GM19328 (cell line): ENCODE measurements around the gene AMPD3.

Source experiments
- ATAC-seq: cut with Tn5 transposase; IDR thresholded peaks from one replicate; pipeline ENCODE4 v1.9.1; 2021; ENCODE audit warnings: mild to moderate bottlenecking, moderate library complexity; ENCODE audit not compliant: unreplicated experiment

Gene AMPD3

DNA sequence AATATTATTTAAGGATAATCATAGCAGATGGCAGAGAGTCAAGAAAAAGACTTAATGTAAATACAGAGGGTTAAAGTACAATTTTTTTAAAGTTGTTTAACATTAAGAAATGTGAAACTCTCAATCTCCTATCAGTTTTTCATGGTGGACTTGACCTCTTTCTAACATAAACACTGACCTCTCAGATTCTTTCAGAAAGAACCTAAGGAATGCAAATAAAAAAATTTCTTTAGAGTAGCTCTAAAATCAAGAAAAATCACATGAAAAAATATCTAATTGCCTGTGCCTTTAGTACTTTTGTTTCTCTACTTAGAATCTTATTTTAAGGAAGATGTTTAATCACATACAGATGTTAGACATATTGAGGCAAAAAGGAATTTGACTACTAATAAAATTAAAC lies 73.1 kb downstream of the AMPD3 start:
- no peak for ATAC-seq

DNA sequence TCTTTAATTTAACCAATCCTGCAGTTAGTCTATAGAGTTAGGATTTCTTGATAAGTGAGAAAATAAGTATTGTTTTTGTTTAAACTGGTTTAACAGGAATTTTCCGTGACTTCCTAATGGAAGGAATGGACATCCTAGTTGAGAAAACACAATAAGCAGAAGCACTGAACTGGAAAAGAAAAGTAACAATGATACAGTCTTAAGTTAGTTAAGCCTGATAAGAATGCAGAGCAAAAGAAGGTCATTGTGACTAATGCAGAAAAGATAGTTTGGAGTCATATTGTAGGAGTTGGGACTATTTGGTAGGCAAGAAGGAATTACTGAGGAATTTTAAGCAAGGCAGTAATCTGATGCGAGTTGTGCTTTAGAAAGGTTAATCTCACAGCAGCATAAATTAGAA lies 74.2 kb downstream of the AMPD3 start:
- no peak for ATAC-seq

DNA sequence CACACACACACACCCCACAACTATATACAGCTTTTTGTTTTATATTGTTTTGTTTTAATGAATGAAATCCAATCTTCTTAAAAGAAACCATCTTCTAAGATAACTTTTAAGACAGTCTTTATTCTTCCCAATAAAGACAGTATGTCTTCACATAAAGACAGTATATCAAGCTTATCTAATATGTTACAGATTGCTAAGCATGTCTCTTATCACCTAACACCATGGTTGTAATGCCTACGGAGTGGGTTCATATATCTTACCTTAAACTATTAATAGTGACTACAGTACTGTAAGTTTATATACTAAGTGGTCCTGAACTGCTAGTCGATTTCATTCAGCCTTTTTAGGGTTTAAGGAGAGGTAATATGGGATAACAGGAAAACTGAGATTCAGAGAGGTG lies 77.5 kb downstream of the AMPD3 start:
- no peak for ATAC-seq

DNA sequence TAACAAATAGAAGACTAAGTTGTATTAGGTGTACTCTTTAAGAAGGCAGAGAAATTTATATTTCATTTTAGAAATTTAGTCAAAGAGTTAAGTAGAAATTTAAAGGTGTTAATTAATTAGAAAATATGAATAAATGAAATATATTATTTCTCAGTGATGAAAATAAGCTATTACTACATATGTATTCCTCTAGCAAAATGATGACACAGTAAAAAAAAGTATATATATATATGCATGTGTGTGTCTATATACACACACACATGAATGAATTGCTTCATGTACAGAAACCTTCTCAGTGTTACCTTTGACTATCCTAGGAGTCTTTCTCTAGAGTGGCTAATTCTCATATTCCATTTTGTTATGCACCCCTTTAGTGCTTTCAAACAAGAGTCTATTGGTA lies 78.3 kb downstream of the AMPD3 start:
- ATAC-seq: no peak

DNA sequence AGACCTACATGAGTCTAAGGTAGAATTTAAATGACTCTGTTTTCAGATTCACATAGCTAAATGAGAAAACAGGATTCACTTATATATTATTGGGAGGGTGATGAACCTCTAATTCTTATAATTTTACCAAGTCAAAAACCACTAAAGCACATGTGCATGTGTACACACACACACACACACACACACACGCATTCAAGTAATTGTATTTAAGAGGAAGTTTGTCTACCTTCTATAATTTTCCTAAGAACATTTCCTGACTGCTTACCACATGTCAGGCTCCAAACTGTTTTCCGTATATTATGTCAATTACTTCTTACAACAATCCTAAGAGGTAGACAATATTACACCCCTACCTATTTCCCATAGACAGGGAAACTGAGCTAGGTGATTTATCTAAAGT lies 79.3 kb downstream of the AMPD3 start:
- ATAC-seq: no peak

DNA sequence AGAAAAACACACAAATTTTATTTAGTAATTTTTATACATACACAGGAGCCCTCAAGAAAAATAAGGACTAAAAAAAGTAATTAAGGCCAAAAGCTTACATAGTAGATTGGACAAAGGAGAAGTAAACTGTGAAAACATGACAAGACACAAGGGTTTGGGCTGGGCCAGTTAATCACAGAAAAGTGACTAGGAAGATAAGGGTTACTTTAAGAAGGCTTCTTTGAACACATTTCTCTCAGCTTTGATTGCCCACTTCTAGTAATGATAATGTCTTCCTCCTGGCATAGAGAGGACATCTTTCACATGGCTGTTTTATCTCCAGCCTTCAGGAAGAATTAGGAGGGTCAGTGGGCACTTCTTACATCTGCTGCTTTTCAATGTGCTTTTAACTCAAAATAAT lies 82.5 kb downstream of the AMPD3 start:
- ATAC-seq: no peak

DNA sequence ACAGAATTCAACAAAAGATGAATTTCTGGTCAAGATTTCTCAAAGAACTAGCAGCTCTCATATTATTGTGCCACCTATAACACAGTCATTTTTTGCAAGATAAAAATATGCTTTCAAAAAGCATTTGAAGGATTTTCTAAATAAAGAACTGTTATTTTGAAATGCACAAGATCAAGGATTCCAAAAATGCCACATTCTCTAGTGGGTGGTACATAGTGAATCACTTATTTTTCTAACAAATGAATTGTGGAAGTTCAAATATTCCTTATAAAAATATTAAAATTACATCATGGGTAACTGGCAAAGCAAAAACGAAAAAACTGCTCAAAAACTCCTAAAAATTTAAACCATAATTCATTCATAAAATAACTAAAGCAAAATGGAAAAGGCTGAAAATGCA lies 83.9 kb downstream of the AMPD3 start:
- no peak for ATAC-seq

DNA sequence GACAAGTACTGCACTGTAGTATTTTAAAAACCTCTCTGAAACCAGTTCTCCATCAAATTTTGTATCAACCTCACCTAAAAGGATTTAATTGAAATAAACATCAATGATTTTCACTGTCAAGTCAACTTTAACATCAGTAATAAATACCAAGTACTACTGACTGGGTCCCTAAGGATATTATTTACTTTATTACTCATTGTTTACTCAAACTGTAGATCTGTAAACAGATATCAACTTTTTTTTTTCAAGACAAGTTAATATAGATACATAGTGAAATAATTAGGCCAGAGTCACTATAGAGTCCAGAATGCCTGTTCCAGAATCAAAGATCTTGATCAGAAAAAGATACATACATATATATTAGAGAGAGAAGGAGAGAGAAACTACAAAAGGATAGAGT lies 84.3 kb downstream of the AMPD3 start:
- ATAC-seq: no peak

DNA sequence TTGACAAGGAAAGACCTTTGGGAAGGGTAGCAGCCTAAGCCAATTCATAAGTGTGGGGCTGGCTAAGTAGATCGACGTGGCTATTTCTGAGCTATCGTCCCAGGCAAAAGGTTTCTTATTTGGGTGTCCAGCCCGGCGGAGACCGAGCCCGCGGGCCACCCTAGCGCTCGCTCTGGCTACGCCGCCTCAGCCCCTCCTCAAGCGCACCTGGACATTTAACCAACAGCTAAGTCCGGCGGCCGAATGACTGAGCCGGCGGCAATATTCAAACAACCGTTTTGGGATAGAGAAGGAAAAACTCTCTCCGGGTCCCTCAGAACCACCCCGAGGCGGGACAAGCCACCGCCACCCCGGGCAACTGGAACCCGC lies 85.5 kb downstream of the AMPD3 start:
- peak; percentile 22 for ATAC-seq

DNA sequence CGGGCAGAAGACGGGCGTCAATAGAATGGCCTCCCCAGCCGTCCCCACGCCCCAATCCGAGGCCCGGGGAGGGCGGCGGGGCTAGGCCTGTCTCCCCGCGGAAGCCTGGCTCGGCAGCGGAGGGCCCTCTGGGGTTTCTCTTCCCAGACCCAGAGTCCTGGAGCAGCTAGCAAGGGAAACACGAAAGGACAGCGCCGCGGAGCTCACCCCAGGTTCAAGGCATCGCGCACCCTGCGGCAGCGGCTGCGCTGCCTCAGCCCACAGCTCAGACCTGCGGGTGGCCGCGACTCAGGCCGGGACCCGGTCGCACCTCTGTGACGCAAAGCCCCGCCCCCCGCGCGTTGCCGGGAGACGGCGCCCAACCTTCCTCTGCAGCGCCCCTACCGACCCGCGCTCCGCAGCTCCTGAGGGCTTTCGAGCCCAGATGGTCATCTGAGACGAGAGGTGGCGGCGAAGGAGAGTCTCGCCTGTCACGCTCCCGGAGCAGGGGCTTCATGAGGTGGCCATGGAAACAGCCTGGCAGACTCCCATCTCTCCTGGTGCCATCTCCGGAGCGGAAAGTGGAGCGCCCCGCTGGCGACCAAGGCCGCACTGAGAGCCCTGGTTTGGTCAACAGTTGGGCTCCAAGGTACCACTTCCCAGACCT lies 86.0 kb downstream of the AMPD3 start, which contains the start of gene RNF141:
Gene RNF141, minus strand, starts transcription at position 273 of the 646 bp plus-strand sequence. CDS start 7,029 bp downstream, outside the sequence.
- ATAC-seq: peak; percentile 96

DNA sequence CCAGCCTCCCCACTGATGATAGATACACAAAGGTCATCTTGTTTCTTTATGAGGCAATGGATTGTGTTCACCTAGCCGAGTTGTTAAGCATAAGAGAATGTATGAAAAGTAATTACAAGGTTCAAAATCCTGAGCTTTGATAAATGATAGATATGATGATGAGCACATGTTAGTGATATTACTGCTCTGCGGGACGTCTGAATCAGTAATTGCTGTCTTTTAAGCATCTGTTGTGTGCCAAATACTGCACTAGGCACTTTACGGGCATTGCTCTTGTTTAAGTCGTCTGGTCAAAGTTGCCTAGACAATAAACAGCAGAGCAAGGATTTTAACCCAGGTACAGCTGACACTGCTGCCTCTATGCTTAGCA lies 86.5 kb downstream of the AMPD3 start:
- ATAC-seq: no peak

DNA sequence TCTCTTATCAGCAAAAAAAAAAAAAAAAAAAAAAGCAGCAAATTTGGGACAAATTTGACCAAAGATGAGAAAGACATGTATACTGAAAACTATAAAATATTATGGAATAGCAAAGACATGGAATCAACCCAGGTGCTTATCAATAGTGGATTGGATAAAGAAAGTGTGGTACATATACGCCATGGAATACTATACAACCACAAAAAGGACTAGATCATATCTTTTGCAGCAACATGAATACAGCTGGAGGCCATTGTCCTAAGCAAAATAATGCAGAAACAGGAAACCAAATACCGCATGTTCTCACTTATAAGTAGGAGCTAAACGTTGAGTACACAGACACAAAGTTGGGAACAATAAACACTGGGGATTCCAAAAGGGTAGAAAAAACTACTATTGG lies 87.7 kb downstream of the AMPD3 start:
- ATAC-seq: no peak

DNA sequence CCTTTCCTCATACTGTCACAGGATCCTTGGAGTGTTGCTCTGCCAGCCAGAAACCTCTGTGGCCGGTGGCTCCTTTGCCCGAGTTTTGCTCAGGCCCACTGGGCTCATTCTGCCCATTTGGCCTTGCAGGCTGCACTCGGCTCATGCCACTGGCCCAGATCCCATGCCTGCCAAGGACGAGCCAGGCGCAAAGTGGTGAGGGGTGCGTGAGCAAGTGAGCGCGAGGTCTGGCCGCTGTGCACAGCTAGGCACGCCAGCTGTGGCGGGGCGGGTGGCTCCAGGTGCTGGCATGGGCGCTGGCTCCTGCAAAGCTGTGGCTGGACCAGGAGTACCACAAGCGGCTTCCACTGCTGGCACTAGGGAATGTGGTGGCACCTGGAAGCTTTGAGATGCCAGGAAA lies 88.7 kb downstream of the AMPD3 start:
- no peak for ATAC-seq

DNA sequence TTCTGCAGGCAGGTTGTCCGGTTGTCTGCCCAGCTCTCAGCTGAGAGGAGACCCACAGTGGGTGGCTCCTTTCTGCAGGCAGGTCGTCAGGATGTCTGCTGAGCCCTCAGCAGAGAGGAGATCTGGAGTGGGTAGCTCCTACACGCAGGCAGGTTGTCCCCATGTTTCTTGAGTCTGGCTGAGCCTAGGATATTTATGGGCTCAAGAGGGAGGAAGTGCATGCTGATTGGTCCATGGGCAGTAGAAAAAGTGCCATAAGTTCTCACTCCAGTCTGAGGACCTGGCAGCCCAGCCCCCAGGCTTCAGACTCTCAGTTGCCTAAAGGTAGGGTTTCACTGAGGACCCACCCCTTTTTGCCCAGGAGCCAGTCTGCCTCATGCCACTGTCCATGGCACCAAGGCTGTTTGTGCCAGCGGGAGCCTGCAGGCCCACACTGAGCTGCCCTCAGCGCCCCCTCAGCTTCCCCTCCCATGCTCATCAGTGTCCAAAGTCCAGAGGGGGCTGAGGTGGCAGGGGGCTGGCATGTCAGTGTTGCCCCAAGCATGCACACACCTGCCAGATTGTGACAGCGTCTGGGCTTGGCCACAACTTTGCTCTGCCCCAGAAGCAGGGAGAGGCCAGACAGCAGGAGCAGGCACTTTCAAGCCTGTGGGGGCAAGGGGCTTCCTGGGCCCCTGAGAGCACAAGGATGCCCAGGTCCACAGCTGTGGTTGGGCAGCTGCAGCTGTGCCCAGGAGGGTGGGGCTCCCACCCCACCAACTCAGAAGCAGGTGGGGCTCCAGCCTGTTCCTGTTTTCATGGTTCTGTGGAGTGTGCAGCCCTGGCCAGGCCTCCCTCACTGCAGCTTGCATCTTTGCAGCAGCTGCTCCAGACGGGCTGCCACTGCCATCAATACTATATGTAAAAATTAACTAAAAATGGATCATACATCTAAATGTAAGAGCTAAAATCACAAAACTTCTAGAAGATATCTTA lies 89.7 kb downstream of the AMPD3 start:
- ATAC-seq: no peak

DNA sequence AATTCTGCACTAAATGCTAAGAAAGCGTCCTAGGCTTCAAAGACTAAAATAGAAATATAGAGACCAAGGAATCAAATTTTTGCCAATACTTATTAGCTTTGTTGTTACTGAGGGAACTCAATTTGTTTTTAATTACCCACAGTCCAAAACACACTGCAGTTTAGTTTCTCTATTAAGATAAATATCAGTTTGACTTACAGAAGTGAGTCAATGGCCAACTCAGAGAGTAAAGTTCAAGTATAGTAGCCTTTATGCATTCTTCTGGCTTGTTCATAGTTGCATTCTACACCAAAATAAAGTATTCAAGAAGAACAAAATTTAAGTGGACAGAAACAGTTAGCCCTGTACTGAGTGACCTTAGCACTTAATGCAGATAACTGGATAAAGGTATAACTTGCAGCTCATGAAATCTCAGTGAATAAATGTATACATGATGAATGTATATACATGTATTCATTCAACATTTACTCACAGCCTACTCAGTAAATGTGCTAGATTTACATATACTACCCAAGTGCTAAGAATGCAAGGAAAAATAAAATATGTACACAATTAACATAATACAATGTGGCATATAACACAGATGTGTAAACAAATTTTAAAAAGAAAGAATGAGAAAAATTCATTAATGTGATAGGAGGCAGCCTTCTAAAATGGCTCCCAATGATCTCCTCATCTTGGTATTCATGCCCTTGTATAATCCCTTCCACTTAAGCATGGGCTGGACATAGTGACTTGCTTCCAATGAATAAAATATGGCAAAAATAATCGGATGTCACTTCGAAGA lies 95.6 kb downstream of the AMPD3 start:
- no peak for ATAC-seq

DNA sequence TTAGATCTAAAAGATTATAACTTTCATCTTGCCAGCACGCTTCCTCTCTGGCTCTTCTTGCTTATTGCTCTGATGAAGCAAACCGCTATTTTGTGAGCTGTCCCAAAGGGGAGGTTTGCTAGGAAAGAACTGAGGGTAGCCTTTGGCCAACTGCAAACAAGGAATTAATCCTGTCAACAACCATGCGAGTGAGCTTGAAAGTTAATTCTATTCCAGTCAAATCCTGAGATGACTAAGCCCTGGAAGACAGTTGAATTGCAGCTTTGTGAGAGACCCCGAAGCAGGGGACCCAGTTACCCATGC lies 96.2 kb downstream of the AMPD3 start:
- no peak for ATAC-seq

DNA sequence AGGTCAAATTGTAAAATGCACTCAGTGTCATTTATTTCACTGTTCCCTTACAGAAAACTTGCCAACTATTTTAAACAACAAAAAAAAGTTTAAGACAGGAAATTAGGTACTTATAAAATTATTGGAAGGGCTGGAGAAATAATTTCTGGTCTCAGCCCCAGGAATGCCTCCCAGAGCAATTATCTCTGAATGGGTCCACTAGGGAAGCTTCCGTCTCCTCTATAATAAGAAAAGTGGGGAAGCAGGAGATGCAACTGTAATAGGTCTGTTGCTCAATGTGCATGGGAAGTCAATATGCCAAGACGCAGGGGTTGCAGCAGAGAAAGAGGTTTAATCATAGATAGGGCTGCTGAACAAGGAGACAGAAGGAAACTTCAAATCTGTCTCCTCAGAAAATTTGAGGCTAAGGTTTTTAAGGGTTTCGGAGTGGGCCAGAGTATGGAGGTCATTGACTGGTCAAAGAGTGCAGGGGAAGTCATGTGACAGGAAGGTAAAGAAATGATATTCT lies 96.8 kb downstream of the AMPD3 start:
- no peak for ATAC-seq

DNA sequence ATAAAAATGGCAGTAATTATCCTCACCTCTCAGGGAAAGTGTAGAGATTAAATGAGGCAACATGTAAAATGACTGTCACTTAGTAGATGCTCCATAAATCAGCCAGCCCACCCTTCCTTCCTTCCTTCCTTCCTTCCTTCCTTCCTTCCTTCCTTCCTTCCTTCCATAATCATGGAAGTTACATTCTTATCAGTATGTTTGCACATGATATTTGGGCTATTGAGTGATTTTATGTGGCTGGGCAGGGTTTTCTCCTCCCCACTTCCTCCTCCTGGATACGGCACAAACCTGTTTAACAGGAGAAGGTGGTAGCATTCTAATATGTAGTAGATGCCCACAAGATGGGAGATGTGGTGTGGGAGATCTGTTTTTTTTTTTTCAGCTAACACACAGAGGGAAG lies 101.5 kb downstream of the AMPD3 start:
- no peak for ATAC-seq
